Lower lobe of right lung (tissue), 2 donors: ENCODE measurements around the gene BFSP2. TPM values are rescaled to one million over a fixed set of nuclear protein-coding genes. Genes with fewer than 3 reads are reported as not detected.

ENCODE experiments used
- ATAC-seq, 2 donors: fragments of 200-7000 bp; cut with Tn5 transposase; one replicate each; pipeline ENCODE4 v1.9.1; 2020 to 2022; ENCODE audit warnings: mild to moderate bottlenecking in 2 of 2, moderate library complexity in 2 of 2
- DNase-seq: peaks from one replicate; pipeline ENCODE4 v3.0.0-alpha.2; 2020
- H3K27ac ChIP-seq: fragments of 200-600 bp; one replicate; pipeline ENCODE4 v1.8.0; 2022
- H3K27me3 ChIP-seq: fragments of 200-600 bp; one replicate; pipeline ENCODE4 v1.8.0; 2022; ENCODE audit warnings: low read depth
- H3K36me3 ChIP-seq: fragments of 200-600 bp; one replicate; pipeline ENCODE4 v1.8.0; 2022; ENCODE audit warnings: mild to moderate bottlenecking
- H3K4me1 ChIP-seq: fragments of 200-600 bp; one replicate; pipeline ENCODE4 v1.8.0; 2022
- H3K4me3 ChIP-seq: fragments of 200-600 bp; one replicate; pipeline ENCODE4 v1.8.0; 2022; ENCODE audit warnings: mild to moderate bottlenecking
- H3K9me3 ChIP-seq: fragments of 200-600 bp; one replicate; pipeline ENCODE4 v1.8.0; 2022
- CTCF ChIP-seq: fragments of 200-600 bp; IDR thresholded peaks from one replicate; pipeline ENCODE4 v1.8.0; 2022; ENCODE audit warnings: antibody characterized with exemption, mild to moderate bottlenecking
- intact Hi-C: fragments of 100-400 bp; cut with DNase I; formaldehyde crosslinking; loops from one replicate; pipeline ENCODE4 v1.11.0; 2022
- total RNA-seq: library from RNA; stranded (reverse); fragmentation: NEBNext Ultra II Directional; extraction: Animal tissue kit (Norgen Biotek cat#: 25700); gene quantifications from one replicate; pipeline ENCODE4 v1.2.1, GENCODE V29; 2021
- donor health status: DM: no; HTN: yes; CAD: no; lungs with severe emphysema.

Gene BFSP2
- total RNA-seq, 1 donor from 2014 or later, result not detected

- Histone ChIP-seq H3K36me3 (no peaks in the 10 kb centered on the region), H3K4me3 (no peak overlapping the region), H3K27ac (no peak overlapping the region), H3K9me3 (no peaks in the 10 kb centered on the region), H3K27me3 (no peaks in the 10 kb centered on the region), H3K4me1 (no peaks in the 10 kb centered on the region)
- ATAC-seq (no peak), DNase-seq (no peak)
- TF ChIP-seq CTCF, result no peak
- intact Hi-C loops, result no loop called here
Measured at GRCh38 chr3:133368371-133369067, 31.3 kb upstream of the BFSP2 start.

- DNase-seq, result no peak
- Histone ChIP-seq H3K9me3 (no peaks in the 10 kb centered on the region), H3K27ac (no peak overlapping the region), H3K36me3 (no peaks in the 10 kb centered on the region), H3K4me1 (no peaks in the 10 kb centered on the region), H3K4me3 (no peak overlapping the region), H3K27me3 (no peaks in the 10 kb centered on the region)
- ATAC-seq, result no peak
- intact Hi-C loops, result no loop called here
- no peak for TF ChIP-seq CTCF
Measured at GRCh38 chr3:133369068-133369440, 30.8 kb upstream of the BFSP2 start.

- no peaks in the 10 kb centered on the region for H3K9me3 ChIP-seq
- no peaks in the 10 kb centered on the region for H3K36me3 ChIP-seq
- H3K4me3 ChIP-seq, result no peak overlapping the region
- intact Hi-C loops, result no loop called here
- no peak for TF ChIP-seq CTCF
- no peaks in the 10 kb centered on the region for H3K4me1 ChIP-seq
- H3K27me3 ChIP-seq, result no peaks in the 10 kb centered on the region
- no peak for DNase-seq
- H3K27ac ChIP-seq, result no peak overlapping the region
- no peak for ATAC-seq
Measured at GRCh38 chr3:133371181-133371580, 28.7 kb upstream of the BFSP2 start.

GRCh38 chr3:133371676-133372075, 28.2 kb upstream of the BFSP2 start:
- H3K4me1 ChIP-seq, result no peaks in the 10 kb centered on the region
- no peaks in the 10 kb centered on the region for H3K36me3 ChIP-seq
- H3K27ac ChIP-seq, result no peak overlapping the region
- TF ChIP-seq CTCF, result no peak
- H3K27me3 ChIP-seq, result no peaks in the 10 kb centered on the region
- no peaks in the 10 kb centered on the region for H3K9me3 ChIP-seq
- intact Hi-C loops, result no loop called here
- no peak for DNase-seq
- no peak for ATAC-seq
- no peak overlapping the region for H3K4me3 ChIP-seq

GRCh38 chr3:133374708-133375402, 25.0 kb upstream of the BFSP2 start:
- Histone ChIP-seq H3K36me3 (no peaks in the 10 kb centered on the region), H3K27ac (no peak overlapping the region), H3K4me3 (no peak overlapping the region), H3K4me1 (no peaks in the 10 kb centered on the region), H3K9me3 (no peaks in the 10 kb centered on the region), H3K27me3 (no peaks in the 10 kb centered on the region)
- DNase-seq, result no peak
- ATAC-seq, result no peak
- TF ChIP-seq CTCF, result no peak
- intact Hi-C loops, result no loop called here
